GM12878 (cell line): ENCODE data around the gene THRAP3. TPM values are rescaled to one million over a fixed set of nuclear protein-coding genes. Genes with fewer than 3 reads are reported as not detected.

ENCODE experiments used
- CBX5 ChIP-seq: sonication (generic); IDR thresholded peaks from 2 replicates; pipeline ENCODE4 v1.6.1; 2016; ENCODE audit warnings: low read depth, moderate library complexity, mild to moderate bottlenecking, inconsistent platforms
- CHD1 ChIP-seq: IDR thresholded peaks from 2 replicates; pipeline ENCODE4 v1.6.1; 2012; ENCODE audit warnings: low read depth, low read length, improper control_type of control experiment
- CREM ChIP-seq: IDR thresholded peaks from 2 replicates; pipeline ENCODE4 v1.6.1; 2014; ENCODE audit warnings: antibody characterized with exemption, low read depth
- DPF2 ChIP-seq: fragments of 450-650 bp; IDR thresholded peaks from 2 replicates; pipeline ENCODE4 v1.6.1; 2017; ENCODE audit warnings: mild to moderate bottlenecking
- IRF4 ChIP-seq: IDR thresholded peaks from 2 replicates; pipeline ENCODE4 v1.6.1; 2011; ENCODE audit warnings: low read depth, low read length
- JUNB ChIP-seq: IDR thresholded peaks from 2 replicates; pipeline ENCODE4 v1.6.1; 2016; ENCODE audit warnings: antibody characterized with exemption, mild to moderate bottlenecking
- SIN3A ChIP-seq: IDR thresholded peaks from 2 replicates; pipeline ENCODE4 v1.6.1; 2012; ENCODE audit warnings: low read depth, low read length, improper control_type of control experiment
- STAT1 ChIP-seq: fragments of 450-650 bp; conservative IDR thresholded peaks from 2 replicates; pipeline ENCODE4 v1.6.1; 2014; ENCODE audit warnings: antibody characterized with exemption, mild to moderate bottlenecking
- ZBED1 ChIP-seq: IDR thresholded peaks from 2 replicates; pipeline ENCODE4 v1.6.1; 2016; ENCODE audit warnings: borderline replicate concordance
- ZNF274 ChIP-seq: IDR thresholded peaks from one replicate; pipeline ENCODE4 v1.8.0; 2011; ENCODE audit not compliant: insufficient read length, insufficient read depth
- ZNF622 ChIP-seq: fragments of 450-650 bp; IDR thresholded peaks from 2 replicates; pipeline ENCODE4 v1.6.1; 2017; ENCODE audit warnings: mild to moderate bottlenecking, inconsistent platforms
- polyA plus RNA-seq, 11 experiments: library from polyadenylated mRNA; depleted of rRNA in 4 of 11; unstranded in 6 of 11; stranded (reverse) in 5 of 11; fragments of >200 nt; fragmentation: Nextera tagmentation in 4 of 11; fragmentation: Illumina TruSeq in 1 of 11; extraction: Ambion mirVana in 4 of 11; extraction: Trizol in 1 of 11; gene quantifications; 1 replicate in 1 of 11; 2 replicates in 10 of 11; pipeline versions ENCODE4 v1.2.1 to v1.2.3, GENCODE V29; 2011 to 2016; ENCODE audit warnings: inconsistent platforms in 2 of 11, missing spikeins in 2 of 11, low read depth in 1 of 11
- total RNA-seq, 4 experiments: library from RNA; depleted of rRNA in 3 of 4; stranded (reverse); fragments of >200 nt in 3 of 4; fragmentation: Illumina TruSeq in 1 of 4; extraction: Trizol in 1 of 4; gene quantifications; 2 replicates each; pipeline versions ENCODE4 v1.2.1 to v1.2.3, GENCODE V29; 2013 to 2021
- TF ChIP-seq, protein P1 (sequence below): fragments of 450-650 bp; IDR thresholded peaks from 2 replicates; pipeline ENCODE4 v1.6.1; 2017; ENCODE audit warnings: low read depth, mild to moderate bottlenecking, moderate library complexity
- TF ChIP-seq, protein P2 (sequence below): fragments of 450-650 bp; IDR thresholded peaks from 2 replicates; pipeline ENCODE4 v1.6.1; 2016; ENCODE audit warnings: mild to moderate bottlenecking

THRAP3 gene
- total and polyA plus RNA-seq, 10 of the 15 experiments (the other 5 are each of a cell fraction or from before 2014, with no cell fraction given), result 76.3 to 173 (median 136) TPM

DNA sequence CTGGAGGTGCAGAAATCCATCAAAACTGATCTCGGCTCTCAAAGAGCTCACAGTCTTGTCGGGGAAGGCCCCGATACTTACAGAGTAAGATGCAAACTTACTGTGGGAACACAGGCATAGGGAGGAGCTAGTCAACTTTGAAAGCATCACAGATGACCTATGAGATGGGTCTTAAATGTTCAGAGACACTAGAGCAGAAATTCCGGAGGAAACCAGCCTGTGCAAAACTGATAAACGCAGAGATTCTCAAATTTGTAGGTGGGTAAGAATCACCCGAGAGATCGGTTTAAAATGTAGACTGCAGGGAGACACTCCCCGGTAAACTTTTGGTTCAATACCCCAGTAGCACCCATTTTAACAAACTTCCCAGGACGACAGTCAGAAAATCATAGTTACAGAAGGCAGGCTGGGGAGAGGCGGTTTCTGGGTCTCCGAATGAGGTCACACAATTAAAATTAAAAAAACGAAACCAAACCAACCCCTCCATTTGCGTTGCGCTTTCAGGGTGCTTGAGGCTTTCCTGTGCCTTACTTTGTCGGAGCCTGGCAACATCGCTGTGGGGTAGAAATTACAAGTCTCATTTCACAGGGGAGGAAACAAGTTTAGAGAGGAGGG lies 755 bp upstream of the THRAP3 start (continued):
- TF ChIP-seq DPF2, result no peak
- TF ChIP-seq IRF4, result 0 out of 2 replicates have a peak, but pooled peaks have one; percentile 5
- no peak for TF ChIP-seq ZNF274
- TF ChIP-seq SIN3A, result no peak
- no peak for TF ChIP-seq CREM
- TF ChIP-seq ZBED1, result 0 out of 2 replicates have a peak, but pooled peaks have one; percentile 14
- no peak for TF ChIP-seq STAT1
- TF ChIP-seq JUNB, result no peak
- no peak for TF ChIP-seq CBX5
- no peak for TF ChIP-seq ZNF622
- TF ChIP-seq CHD1, result 0 out of 2 replicates have a peak, but pooled peaks have one; percentile 51
- TF ChIP-seq, protein P1, sequence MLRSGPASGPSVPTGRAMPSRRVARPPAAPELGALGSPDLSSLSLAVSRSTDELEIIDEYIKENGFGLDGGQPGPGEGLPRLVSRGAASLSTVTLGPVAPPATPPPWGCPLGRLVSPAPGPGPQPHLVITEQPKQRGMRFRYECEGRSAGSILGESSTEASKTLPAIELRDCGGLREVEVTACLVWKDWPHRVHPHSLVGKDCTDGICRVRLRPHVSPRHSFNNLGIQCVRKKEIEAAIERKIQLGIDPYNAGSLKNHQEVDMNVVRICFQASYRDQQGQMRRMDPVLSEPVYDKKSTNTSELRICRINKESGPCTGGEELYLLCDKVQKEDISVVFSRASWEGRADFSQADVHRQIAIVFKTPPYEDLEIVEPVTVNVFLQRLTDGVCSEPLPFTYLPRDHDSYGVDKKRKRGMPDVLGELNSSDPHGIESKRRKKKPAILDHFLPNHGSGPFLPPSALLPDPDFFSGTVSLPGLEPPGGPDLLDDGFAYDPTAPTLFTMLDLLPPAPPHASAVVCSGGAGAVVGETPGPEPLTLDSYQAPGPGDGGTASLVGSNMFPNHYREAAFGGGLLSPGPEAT, result no peak; the same call in none of the 2 replicates
- TF ChIP-seq, protein P2, sequence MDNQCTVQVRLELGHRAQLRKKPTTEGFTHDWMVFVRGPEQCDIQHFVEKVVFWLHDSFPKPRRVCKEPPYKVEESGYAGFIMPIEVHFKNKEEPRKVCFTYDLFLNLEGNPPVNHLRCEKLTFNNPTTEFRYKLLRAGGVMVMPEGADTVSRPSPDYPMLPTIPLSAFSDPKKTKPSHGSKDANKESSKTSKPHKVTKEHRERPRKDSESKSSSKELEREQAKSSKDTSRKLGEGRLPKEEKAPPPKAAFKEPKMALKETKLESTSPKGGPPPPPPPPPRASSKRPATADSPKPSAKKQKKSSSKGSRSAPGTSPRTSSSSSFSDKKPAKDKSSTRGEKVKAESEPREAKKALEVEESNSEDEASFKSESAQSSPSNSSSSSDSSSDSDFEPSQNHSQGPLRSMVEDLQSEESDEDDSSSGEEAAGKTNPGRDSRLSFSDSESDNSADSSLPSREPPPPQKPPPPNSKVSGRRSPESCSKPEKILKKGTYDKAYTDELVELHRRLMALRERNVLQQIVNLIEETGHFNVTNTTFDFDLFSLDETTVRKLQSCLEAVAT, result 0 out of 2 replicates have a peak, but pooled peaks have one; percentile 41
